ENCODE results near the gene PSMB2.

PSMB2 gene

GRCh38 chr1:35640380-35641232, 720 bp downstream of the PSMB2 start:
- DNase-seq: no peak

GRCh38 chr1:35637401-35637809, 3.9 kb downstream of the PSMB2 start:
- no peak for DNase-seq

GRCh38 chr1:35633547-35633946, 7.8 kb downstream of the PSMB2 start:
- DNase-seq: no peak

- no peak for DNase-seq
Measured at GRCh38 chr1:35631396-35631795, 9.9 kb downstream of the PSMB2 start.

GRCh38 chr1:35629051-35629450, 12.3 kb downstream of the PSMB2 start:
- no peak for DNase-seq

- DNase-seq: no peak
Measured at GRCh38 chr1:35623832-35624231, 17.5 kb downstream of the PSMB2 start.

- DNase-seq: no peak
Measured at GRCh38 chr1:35622510-35623178, 18.7 kb downstream of the PSMB2 start.

GRCh38 chr1:35619237-35620121, 21.8 kb downstream of the PSMB2 start:
- DNase-seq: no peak

- no peak for DNase-seq
Measured at GRCh38 chr1:35615440-35615839, 25.9 kb downstream of the PSMB2 start.

GRCh38 chr1:35611655-35612054, 29.7 kb downstream of the PSMB2 start:
- DNase-seq: no peak

- DNase-seq: no peak
Measured at GRCh38 chr1:35605867-35606182, 35.5 kb downstream of the PSMB2 start.

- DNase-seq: no peak
Measured at GRCh38 chr1:35605071-35605866, 36.1 kb downstream of the PSMB2 start.

GRCh38 chr1:35603941-35604340, 37.4 kb downstream of the PSMB2 start:
- DNase-seq: no peak

GRCh38 chr1:35603468-35603867, 37.9 kb downstream of the PSMB2 start:
- no peak for DNase-seq

GRCh38 chr1:35600593-35600992, 40.7 kb downstream of the PSMB2 start:
- DNase-seq: no peak

- DNase-seq: no peak
Measured at GRCh38 chr1:35599411-35599810, 41.9 kb downstream of the PSMB2 start.

GRCh38 chr1:35598895-35599294, 42.4 kb downstream of the PSMB2 start:
- DNase-seq: no peak

GRCh38 chr1:35597870-35598269, 43.5 kb downstream of the PSMB2 start:
- DNase-seq: no peak

- DNase-seq: no peak
Measured at GRCh38 chr1:35595684-35596083, 45.6 kb downstream of the PSMB2 start.

GRCh38 chr1:35594005-35594760, 47.1 kb downstream of the PSMB2 start:
- no peak for DNase-seq

- no peak for DNase-seq
Measured at GRCh38 chr1:35592991-35593769, 48.1 kb downstream of the PSMB2 start.
